K562 treated with DMSO at 1 percent for 4 hours (cell line): Measurements from ENCODE around the gene MIA3. TPM values are rescaled to one million over a fixed set of nuclear protein-coding genes. Genes with fewer than 3 reads are reported as not detected.

Experiments
- total RNA-seq: library from RNA; unstranded; fragments of 300-600 nt; gene quantifications from 2 replicates; pipeline ENCODE4 v1.2.3, GENCODE V29; 2022; ENCODE audit not compliant: insufficient read depth

The MIA3 gene, protein sequence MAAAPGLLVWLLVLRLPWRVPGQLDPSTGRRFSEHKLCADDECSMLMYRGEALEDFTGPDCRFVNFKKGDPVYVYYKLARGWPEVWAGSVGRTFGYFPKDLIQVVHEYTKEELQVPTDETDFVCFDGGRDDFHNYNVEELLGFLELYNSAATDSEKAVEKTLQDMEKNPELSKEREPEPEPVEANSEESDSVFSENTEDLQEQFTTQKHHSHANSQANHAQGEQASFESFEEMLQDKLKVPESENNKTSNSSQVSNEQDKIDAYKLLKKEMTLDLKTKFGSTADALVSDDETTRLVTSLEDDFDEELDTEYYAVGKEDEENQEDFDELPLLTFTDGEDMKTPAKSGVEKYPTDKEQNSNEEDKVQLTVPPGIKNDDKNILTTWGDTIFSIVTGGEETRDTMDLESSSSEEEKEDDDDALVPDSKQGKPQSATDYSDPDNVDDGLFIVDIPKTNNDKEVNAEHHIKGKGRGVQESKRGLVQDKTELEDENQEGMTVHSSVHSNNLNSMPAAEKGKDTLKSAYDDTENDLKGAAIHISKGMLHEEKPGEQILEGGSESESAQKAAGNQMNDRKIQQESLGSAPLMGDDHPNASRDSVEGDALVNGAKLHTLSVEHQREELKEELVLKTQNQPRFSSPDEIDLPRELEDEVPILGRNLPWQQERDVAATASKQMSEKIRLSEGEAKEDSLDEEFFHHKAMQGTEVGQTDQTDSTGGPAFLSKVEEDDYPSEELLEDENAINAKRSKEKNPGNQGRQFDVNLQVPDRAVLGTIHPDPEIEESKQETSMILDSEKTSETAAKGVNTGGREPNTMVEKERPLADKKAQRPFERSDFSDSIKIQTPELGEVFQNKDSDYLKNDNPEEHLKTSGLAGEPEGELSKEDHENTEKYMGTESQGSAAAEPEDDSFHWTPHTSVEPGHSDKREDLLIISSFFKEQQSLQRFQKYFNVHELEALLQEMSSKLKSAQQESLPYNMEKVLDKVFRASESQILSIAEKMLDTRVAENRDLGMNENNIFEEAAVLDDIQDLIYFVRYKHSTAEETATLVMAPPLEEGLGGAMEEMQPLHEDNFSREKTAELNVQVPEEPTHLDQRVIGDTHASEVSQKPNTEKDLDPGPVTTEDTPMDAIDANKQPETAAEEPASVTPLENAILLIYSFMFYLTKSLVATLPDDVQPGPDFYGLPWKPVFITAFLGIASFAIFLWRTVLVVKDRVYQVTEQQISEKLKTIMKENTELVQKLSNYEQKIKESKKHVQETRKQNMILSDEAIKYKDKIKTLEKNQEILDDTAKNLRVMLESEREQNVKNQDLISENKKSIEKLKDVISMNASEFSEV (N-terminal part only)
- 45.6 and 48.3 TPM in 2 replicates for total RNA-seq

DNA sequence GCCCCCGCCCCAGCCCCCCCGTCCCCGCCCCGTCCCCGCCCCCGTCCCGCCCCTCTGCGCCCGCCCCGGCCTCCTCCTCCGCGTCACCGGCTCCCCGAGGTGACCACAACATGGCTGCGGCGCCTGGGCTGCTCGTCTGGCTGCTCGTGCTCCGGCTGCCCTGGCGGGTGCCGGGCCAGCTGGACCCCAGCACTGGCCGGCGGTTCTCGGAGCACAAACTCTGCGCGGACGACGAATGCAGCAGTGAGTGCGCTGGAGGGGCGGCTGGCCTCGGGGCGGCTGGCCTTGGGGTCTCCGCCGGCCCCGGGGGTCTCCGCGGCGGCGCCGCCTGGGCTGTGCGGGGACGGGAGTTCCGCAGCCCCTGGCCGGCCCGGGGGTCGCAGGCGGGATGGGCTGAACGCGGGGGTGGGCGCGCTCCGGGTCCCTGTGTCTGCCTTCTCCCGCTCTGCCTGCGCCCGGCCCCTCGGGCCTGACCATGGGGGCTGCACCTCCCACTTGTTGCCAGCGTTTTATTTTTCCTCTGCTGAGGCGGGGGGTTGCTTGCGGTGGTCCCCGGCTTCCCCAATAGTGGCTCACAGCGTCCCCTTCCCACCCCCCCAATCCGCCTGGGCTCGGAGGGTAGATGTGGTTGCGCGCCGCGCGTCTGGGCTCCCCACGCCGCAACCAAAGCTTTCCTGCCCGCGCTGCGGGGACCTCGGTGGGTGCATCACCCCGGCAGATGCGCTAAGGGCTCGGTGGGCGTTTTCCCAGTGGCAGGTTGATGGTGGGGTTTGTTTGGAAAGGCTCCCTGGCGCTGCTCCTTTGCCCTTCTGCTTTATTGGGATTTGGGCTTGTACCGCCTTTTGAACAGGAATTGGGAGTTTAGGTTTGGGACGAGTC lies at the start of gene MIA3:
Gene MIA3, plus strand, starts transcription at position 97 of the 879 bp plus-strand sequence. Its CDS starts 14 bp downstream, at position 111.

DNA sequence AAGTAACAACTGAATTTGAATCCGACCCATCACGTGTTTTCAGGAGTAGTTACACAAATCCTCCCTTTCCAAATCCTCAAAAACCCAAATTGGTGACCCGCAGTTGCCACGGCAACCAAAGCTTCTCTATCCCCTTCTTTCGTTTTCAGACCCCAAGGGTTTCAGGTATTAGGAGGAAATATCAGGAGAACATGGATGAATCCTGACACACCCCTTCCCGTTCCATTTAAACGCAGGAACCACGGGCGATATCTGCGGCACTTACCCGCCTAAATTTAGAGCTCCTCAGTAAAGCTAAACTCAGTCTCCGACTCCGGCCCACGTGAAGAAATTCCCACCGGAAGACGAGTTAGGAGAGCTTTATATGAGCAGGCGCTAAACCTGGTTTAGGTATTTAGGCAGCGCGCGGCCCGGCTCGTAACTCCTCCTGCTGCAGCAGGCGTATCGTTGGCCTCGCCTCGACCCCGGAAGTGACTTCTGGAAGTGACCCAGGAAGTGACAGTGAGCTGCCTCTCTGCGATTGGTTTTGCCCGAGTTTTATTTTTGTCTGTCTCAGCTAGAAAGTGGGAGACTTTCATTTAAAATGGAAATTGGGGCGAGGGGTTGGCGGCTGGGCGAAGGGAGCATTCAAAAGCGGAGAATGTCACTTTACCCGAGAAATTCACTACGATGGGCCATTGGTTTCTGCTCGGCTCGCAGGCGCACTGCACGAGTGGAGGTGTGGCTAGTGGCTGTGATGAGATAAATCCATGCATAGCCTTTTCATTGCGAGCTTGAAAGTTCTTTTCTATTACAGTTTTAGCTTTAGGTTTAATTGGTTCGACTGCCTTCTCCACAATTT lies 28.2 kb upstream of the MIA3 start, which contains the start of gene TAF1A:
Gene TAF1A, minus strand, starts transcription at position 472 of the 841 bp plus-strand sequence.

DNA sequence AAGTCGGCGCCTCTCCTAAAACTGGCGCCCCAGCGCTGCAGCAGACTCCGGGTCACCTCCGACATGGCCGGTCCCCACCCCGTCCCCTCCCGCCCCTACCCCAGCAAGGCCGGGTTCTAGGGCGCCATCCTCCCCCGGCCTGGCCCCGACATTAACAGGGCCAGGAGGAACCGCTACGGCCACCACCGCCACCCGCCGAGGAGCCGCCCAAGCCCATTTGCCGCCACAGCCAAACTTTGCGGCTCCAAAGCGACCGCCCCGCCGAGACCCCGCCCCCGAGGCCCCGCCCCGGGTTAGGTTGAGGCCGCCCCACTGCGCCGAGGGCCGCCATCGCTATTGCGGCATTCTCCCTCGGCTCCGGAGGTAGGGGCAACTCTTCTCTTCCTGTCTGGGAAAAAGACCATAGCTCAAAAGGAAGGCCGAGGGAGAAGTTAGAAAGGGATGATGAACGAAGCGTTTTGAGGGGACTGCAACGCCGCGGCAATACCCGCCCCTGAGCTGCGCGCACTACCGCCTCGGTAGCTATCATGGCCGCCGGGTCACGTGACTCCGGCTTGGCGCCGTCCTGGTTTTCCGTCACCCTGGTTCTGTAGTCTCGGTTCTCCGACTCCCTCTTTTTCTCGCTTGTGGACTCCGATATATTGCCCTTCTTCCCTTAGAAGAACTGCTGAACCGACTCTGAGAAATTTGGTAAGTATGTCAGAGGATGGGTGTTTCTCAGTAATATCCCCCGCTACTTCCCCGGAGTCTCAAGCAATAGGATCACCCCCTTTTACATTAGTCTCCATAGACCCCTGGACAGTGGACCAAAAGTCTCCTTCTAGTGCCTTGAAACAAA lies 94.6 kb downstream of the MIA3 start, which contains the start of the genes AIDA and BROX:
Gene AIDA, minus strand, starts transcription at position 239 of the 838 bp plus-strand sequence. Its CDS starts 174 bp downstream, at position 65.
Gene BROX, plus strand, starts transcription at position 312 of the 838 bp plus-strand sequence. CDS start 3,136 bp downstream, outside the sequence.

Other genes starting within 250 kb of the MIA3 start
- gene HHIPL2, start 70.0 kb upstream of the MIA3 start, total RNA-seq, result 0.48 TPM in 1 of 2 replicates, not detected in the other
- gene TAF1A, start 28.2 kb upstream of the MIA3 start, total RNA-seq, result 5.8 and 5.9 TPM in 2 replicates
- 38.8 and 41.4 TPM in 2 replicates for gene AIDA, start 94.4 kb downstream of the MIA3 start, total RNA-seq
- gene BROX, start 94.5 kb downstream of the MIA3 start, total RNA-seq, result 18.4 and 22.7 TPM in 2 replicates
- not detected in 2 replicates for gene FAM177B, start 119.1 kb downstream of the MIA3 start, total RNA-seq
- 0.42 and 0.73 TPM in 2 replicates for gene DISP1, start 196.9 kb downstream of the MIA3 start, total RNA-seq